IMR-90 (cell line): ENCODE data around the gene TDRD12. TPM values are rescaled to one million over a fixed set of nuclear protein-coding genes. Genes with fewer than 3 reads are reported as not detected.

Source experiments
- ATAC-seq: fragments of 200-7000 bp; cut with Tn5 transposase; 2 replicates; pipeline ENCODE4 v1.9.1; 2020; ENCODE audit warnings: low read depth, mild to moderate bottlenecking, moderate library complexity
- BruUV-seq: library from RNA; stranded (reverse); fragments of 400-500 nt; replicated peaks from 2 replicates; lab custom pipeline; 2021; lab: Mats Ljungman, UMichigan
- CTCF ChIA-PET: fragments of 300-600 bp; formaldehyde crosslinking; extraction: SDS; loops from one replicate; lab custom pipeline; 2021; ENCODE audit warnings: antibody characterized with exemption; lab: Yijun Ruan, JAX
- POLR2A ChIA-PET: fragments of 300-600 bp; sonication (Branson Sonifier 250); formaldehyde crosslinking; loops from one replicate; lab custom pipeline; 2022; ENCODE audit warnings: antibody characterized with exemption; ENCODE audit not compliant: unreplicated experiment; lab: Charles Lee
- DNase-seq: peaks from one replicate; pipeline ENCODE4 v3.0.0; 2013
- H2AFZ ChIP-seq: replicated peaks from 2 replicates; pipeline ENCODE3; 2013; ENCODE audit warnings: low read length, mild to moderate bottlenecking; ENCODE audit not compliant: poor library complexity
- H2AK5ac ChIP-seq: 2 replicates; pipeline ENCODE4 v1.6.1; 2013; ENCODE audit warnings: low read depth, low read length, inconsistent platforms
- H2AK9ac ChIP-seq: replicated peaks from 2 replicates; pipeline ENCODE3; 2013; ENCODE audit warnings: mild to moderate bottlenecking, low read depth, low read length, moderate library complexity; ENCODE audit not compliant: poor library complexity
- H2BK120ac ChIP-seq: 2 replicates; pipeline ENCODE4 v1.6.1; 2013; ENCODE audit warnings: low read depth, low read length, inconsistent platforms
- H2BK15ac ChIP-seq: 3 replicates; pipeline ENCODE4 v1.6.1; 2013; ENCODE audit warnings: low read depth, low read length, inconsistent platforms
- H2BK20ac ChIP-seq: 2 replicates; pipeline ENCODE4 v1.6.1; 2013; ENCODE audit warnings: low read depth, mild to moderate bottlenecking, inconsistent platforms, low read length, moderate library complexity
- H2BK5ac ChIP-seq: 2 replicates; pipeline ENCODE4 v1.6.1; 2013; ENCODE audit warnings: mild to moderate bottlenecking, low read depth, low read length, inconsistent platforms; ENCODE audit not compliant: poor library complexity, severe bottlenecking
- H3K14ac ChIP-seq: replicated peaks from 2 replicates; pipeline ENCODE4 v1.6.1; 2013; ENCODE audit warnings: low read depth, low read length, inconsistent platforms
- H3K18ac ChIP-seq: 2 replicates; pipeline ENCODE4 v1.6.1; 2013; ENCODE audit warnings: low read depth, low read length, control low read depth
- H3K23ac ChIP-seq: 2 replicates; pipeline ENCODE4 v1.6.1; 2013; ENCODE audit warnings: low read depth, low read length, inconsistent platforms
- H3K27ac ChIP-seq: 2 replicates; pipeline ENCODE4 v1.5.1; 2013; ENCODE audit warnings: mild to moderate bottlenecking, control low read depth, low read length; ENCODE audit not compliant: insufficient read depth
- H3K27me3 ChIP-seq: 2 replicates; pipeline ENCODE4 v1.6.1; 2013; ENCODE audit warnings: low read length; ENCODE audit not compliant: control insufficient read depth, insufficient read depth
- H3K36me3 ChIP-seq: 2 replicates; pipeline ENCODE4 v1.6.1; 2013; ENCODE audit warnings: low read length, mixed read lengths; ENCODE audit not compliant: control insufficient read depth, insufficient read depth
- H3K4ac ChIP-seq: 2 replicates; pipeline ENCODE4 v1.6.1; 2013; ENCODE audit warnings: low read depth, low read length, inconsistent platforms
- H3K4me1 ChIP-seq: 2 replicates; pipeline ENCODE4 v1.6.1; 2013; ENCODE audit warnings: low read length, mixed read lengths; ENCODE audit not compliant: control insufficient read depth, insufficient read depth
- H3K4me2 ChIP-seq: 2 replicates; pipeline ENCODE4 v1.6.1; 2013; ENCODE audit warnings: low read depth, mild to moderate bottlenecking, control low read depth, low read length, moderate library complexity
- H3K4me3 ChIP-seq: 2 replicates; pipeline ENCODE4 v1.5.1; 2013; ENCODE audit warnings: low read depth, mild to moderate bottlenecking, control low read depth, low read length, moderate library complexity; ENCODE audit not compliant: insufficient read depth
- H3K56ac ChIP-seq: 2 replicates; pipeline ENCODE4 v1.6.1; 2013; ENCODE audit warnings: low read length, inconsistent platforms; ENCODE audit not compliant: insufficient read depth; ENCODE audit errors: extremely low read depth
- H3K79me1 ChIP-seq, 2 experiments: 2 replicates each; pipeline ENCODE4 v1.6.1; 2013; ENCODE audit warnings: low read length in 2 of 2, inconsistent platforms in 1 of 2, low read depth in 1 of 2
- H3K9ac ChIP-seq: 2 replicates; pipeline ENCODE4 v1.6.1; 2013; ENCODE audit warnings: low read depth, low read length, control low read depth
- H3K9me1 ChIP-seq: 2 replicates; pipeline ENCODE4 v1.6.1; 2013; ENCODE audit warnings: low read length, inconsistent platforms; ENCODE audit not compliant: insufficient read depth
- H3K9me3 ChIP-seq: 2 replicates; pipeline ENCODE4 v1.6.1; 2013; ENCODE audit warnings: low read length; ENCODE audit not compliant: control insufficient read depth, insufficient read depth
- H4K20me1 ChIP-seq: 2 replicates; pipeline ENCODE4 v1.6.1; 2013; ENCODE audit warnings: low read length, inconsistent platforms; ENCODE audit not compliant: insufficient read depth
- H4K5ac ChIP-seq: 2 replicates; pipeline ENCODE4 v1.6.1; 2013; ENCODE audit warnings: mild to moderate bottlenecking, low read depth, low read length, control low read depth
- H4K8ac ChIP-seq, 2 experiments: 2 replicates each; pipeline ENCODE4 v1.6.1; 2013; ENCODE audit warnings: low read depth in 2 of 2, low read length in 2 of 2, control low read depth in 1 of 2, inconsistent platforms in 1 of 2
- H4K91ac ChIP-seq: 2 replicates; pipeline ENCODE4 v1.6.1; 2013; ENCODE audit warnings: low read depth, low read length, inconsistent platforms; ENCODE audit not compliant: insufficient read depth
- CTCF ChIP-seq: conservative IDR thresholded peaks from 2 replicates; pipeline ENCODE4 v1.5.1; 2012; ENCODE audit warnings: mild to moderate bottlenecking, low read depth, low read length, improper control_type of control experiment
- RCOR1 ChIP-seq: IDR thresholded peaks from 2 replicates; pipeline ENCODE4 v1.6.1; 2012; ENCODE audit warnings: mild to moderate bottlenecking, low read length, improper control_type of control experiment; ENCODE audit not compliant: insufficient replicate concordance
- WGBS, 2 experiments: methylation state at CpG; one replicate each; pipeline versions ENCODE4 v1.1.5 to v1.1.7; 2013; ENCODE audit warnings: missing lambda C conversion rate in 2 of 2; ENCODE audit not compliant: insufficient read length in 1 of 2; ENCODE audit errors: extremely low coverage in 2 of 2; 5-methylcytosine and 5-hydroxymethylcytosine counted together
- dilution Hi-C: fragments of 300-500 bp; cut with HindIII; formaldehyde crosslinking; loops from one replicate; pipeline ENCODE4 v1.14.3; 2018; ENCODE audit warnings: low sequenced_read_pairs; ENCODE audit not compliant: unreplicated experiment
- in situ Hi-C: fragments of 300-500 bp; cut with MboI; formaldehyde crosslinking; loops from 3 replicates; pipeline ENCODE4 v1.14.3; 2019; ENCODE audit warnings: low sequenced_read_pairs, inconsistent platforms, mixed read lengths
- intact Hi-C: fragments of 100-400 bp; cut with micrococcal nuclease; formaldehyde crosslinking; loops from 2 replicates; pipeline ENCODE4 v1.10.0; 2022
- polyA plus RNA-seq, 3 experiments: library from polyadenylated mRNA; depleted of rRNA; stranded (reverse); fragments of >200 nt; gene quantifications; 2 replicates each; pipeline ENCODE4 v1.2.3, GENCODE V29; 2012; ENCODE audit warnings: low replicate concordance in 1 of 3
- total RNA-seq: library from RNA; depleted of rRNA; stranded (reverse); fragments of >200 nt; gene quantifications from 2 replicates; pipeline ENCODE4 v1.2.3, GENCODE V29; 2012

The TDRD12 gene
- total and polyA plus RNA-seq, 2 of the 4 experiments (the other 2 are of a cell fraction) = under 0.01 to 0.07 TPM

DNA sequence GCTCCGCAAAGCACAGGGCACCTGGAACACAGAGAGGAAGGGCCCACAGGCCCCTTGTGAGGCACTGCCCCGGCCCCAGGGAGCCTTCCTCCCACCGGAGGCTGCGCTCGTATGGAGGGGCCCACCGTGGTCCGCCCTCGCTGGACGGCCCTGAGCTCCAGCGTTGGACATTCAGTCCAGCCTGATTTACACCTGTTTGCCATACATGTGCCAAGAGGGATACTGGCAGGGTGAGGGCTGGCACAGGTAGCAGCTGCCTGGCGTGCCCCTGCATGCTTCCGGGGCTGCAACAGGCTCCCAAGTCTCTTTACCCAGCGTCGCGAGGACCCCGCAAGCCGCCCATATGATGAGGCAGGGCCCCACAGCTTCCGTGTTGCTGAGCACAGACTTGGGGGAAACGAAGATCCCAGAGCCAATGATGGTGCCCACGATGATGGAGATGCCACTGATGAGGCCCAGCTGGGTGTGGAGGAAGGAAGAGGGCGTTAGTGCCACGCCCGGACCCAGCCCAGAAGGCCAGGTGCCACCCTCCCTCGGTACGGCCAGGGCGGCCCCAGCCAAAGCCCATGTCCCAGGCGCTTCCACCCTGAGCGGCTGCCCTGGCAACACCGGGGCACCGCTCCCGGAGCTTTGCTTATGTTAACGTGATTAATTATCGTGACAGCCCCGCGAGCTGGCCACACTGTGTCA is 144.9 kb downstream of the TDRD12 start:
- no peak overlapping the region for H4K8ac ChIP-seq
- no peaks in the 10 kb centered on the region for H3K9me3 ChIP-seq
- ChIA-PET POLR2A (no interaction called here), CTCF (no interaction called here)
- no peaks in the 10 kb centered on the region for H3K27me3 ChIP-seq
- H4K91ac ChIP-seq = no peak overlapping the region
- H3K4me2 ChIP-seq = no peak overlapping the region
- no peak overlapping the region for H2BK20ac ChIP-seq
- H3K4me1 ChIP-seq = no peaks in the 10 kb centered on the region
- H3K9me1 ChIP-seq = no peaks in the 10 kb centered on the region
- no peak overlapping the region for H3K4ac ChIP-seq
- no peak overlapping the region for H3K9ac ChIP-seq
- no peak overlapping the region for H3K23ac ChIP-seq
- BruUV-seq = no TSS peak
- no peak overlapping the region for H4K5ac ChIP-seq
- no peak overlapping the region for H2AK9ac ChIP-seq
- H3K18ac ChIP-seq = no peak overlapping the region
- no peaks in the 10 kb centered on the region for H4K20me1 ChIP-seq
- H3K4me3 ChIP-seq = no peak overlapping the region
- H2BK120ac ChIP-seq = no peak overlapping the region
- H3K36me3 ChIP-seq = no peaks in the 10 kb centered on the region
- WGBS, 2 experiments = 54% methylated on average over 18 of the region's 35 CpGs; no CpG with 5 or more reads in 1 of the 2 experiments
- H3K79me1 ChIP-seq = no peaks in the 10 kb centered on the region
- dilution Hi-C loops (no loop called here), intact Hi-C loops (no loop called here), in situ Hi-C loops (no loop called here)
- no peak overlapping the region for H2BK15ac ChIP-seq
- no peak overlapping the region for H2AFZ ChIP-seq
- ATAC-seq = no peak
- H3K56ac ChIP-seq = no peak overlapping the region
- no peak overlapping the region for H2BK5ac ChIP-seq
- H3K14ac ChIP-seq = no peak overlapping the region
- no peak for DNase-seq
- TF ChIP-seq RCOR1 (no peak), CTCF (no peak)
- no peak overlapping the region for H3K27ac ChIP-seq
- H2AK5ac ChIP-seq = no peak overlapping the region
